ENCODE data around the gene S100A9. TPM values are rescaled to one million over a fixed set of nuclear protein-coding genes. Genes with fewer than 3 reads are reported as not detected.

The S100A9 gene
- total RNA-seq, 1 experiment from 2014 or later, result not detected

DNA sequence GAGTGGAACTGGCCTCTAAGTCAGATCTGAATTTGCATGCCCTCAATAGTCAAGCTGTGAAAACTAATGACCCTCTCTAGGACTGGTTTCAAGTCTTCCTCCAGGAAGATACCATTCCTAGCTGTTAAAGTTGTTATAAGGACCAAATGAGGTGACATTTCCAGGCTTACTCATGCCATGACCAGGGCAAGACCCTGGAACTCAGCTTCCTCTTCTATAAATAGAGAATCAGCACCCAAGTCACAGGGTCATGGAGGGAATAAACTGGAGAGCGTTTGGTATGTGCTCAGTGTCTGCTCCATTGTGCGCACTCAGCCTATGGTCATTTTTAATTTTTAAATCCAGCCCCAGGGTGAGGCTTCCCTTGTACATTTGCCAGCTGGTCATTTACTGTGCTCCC is 2.5 kb downstream of the S100A9 start:
- H2AK5ac ChIP-seq (ENCODE audit: insufficient read length, low read length), result no peak overlapping the region
- no peak overlapping the region for H3K18ac ChIP-seq (ENCODE audit: insufficient read length, low read depth, low read length)
- no peak overlapping the region for H3K23ac ChIP-seq (ENCODE audit: insufficient read length, low read depth, low read length)
- no peaks in the 10 kb centered on the region for H3K79me2 ChIP-seq (ENCODE audit: insufficient read depth, low read length)
- Mint-ChIP-seq H3K4me3 (no peak overlapping the region), H3K36me3 (ENCODE audit: insufficient read depth in 1 of 3, low read depth in 3 of 3) (no peaks in the 10 kb centered on the region), H3K9me3 (peaks cover 0 to 10% of the 10 kb centered on the region in 2 experiments; a peak in 2 of 5 replicates), H3K27me3 (ENCODE audit: low read depth) (peaks cover 2% of the 10 kb centered on the region), H3K4me1 (no peaks in the 10 kb centered on the region), H3K27ac (no peak overlapping the region)
- H3K9me3 ChIP-seq (ENCODE audit: control insufficient read depth, low read depth, low read length), result no peaks in the 10 kb centered on the region
- no peak for DNase-seq
- no peaks in the 10 kb centered on the region for H4K20me1 ChIP-seq (ENCODE audit: control insufficient read depth, insufficient read depth, insufficient read length)
- no peak overlapping the region for H3K4ac ChIP-seq (ENCODE audit: low read depth, low read length)
- no peak overlapping the region for H3K27ac ChIP-seq (ENCODE audit: insufficient read length, low read depth, low read length)
- no peak overlapping the region for H4K91ac ChIP-seq (ENCODE audit: insufficient read length, low read depth, low read length)
- H4K8ac ChIP-seq (replicated peaks; ENCODE audit: insufficient read length, low read depth, low read length), result no peak overlapping the region
- H3K14ac ChIP-seq (ENCODE audit: insufficient read depth, low read length), result no peak overlapping the region
- WGBS (ENCODE audit: extremely low coverage, insufficient read length, low lambda C conversion rate), result no CpG with 5 or more reads among the region's 2 CpGs
- H3K9ac ChIP-seq (ENCODE audit: extremely low read depth, insufficient read length, low read length), result no peak overlapping the region
- no peak overlapping the region for H4K5ac ChIP-seq (ENCODE audit: insufficient read length, low read depth, low read length)
- H3K79me1 ChIP-seq (ENCODE audit: insufficient read depth, low read depth, low read length, poor library complexity, severe bottlenecking), result no peaks in the 10 kb centered on the region
- no peak overlapping the region for H2AFZ ChIP-seq (ENCODE audit: low read length)
- H3K27me3 ChIP-seq (ENCODE audit: insufficient read depth, low read length), result no peaks in the 10 kb centered on the region
- H2BK12ac ChIP-seq (ENCODE audit: insufficient read length, low read depth, low read length), result no peak overlapping the region
- H2BK15ac ChIP-seq (ENCODE audit: low read depth, low read length), result no peak overlapping the region
- no peak overlapping the region for H3T11ph ChIP-seq (ENCODE audit: low read length)
- H2BK5ac ChIP-seq (ENCODE audit: insufficient read length, low read length), result no peak overlapping the region
- H3K23me2 ChIP-seq (ENCODE audit: insufficient read length, low read depth, low read length, poor library complexity, severe bottlenecking), result no peaks in the 10 kb centered on the region
- no peak overlapping the region for H2BK120ac ChIP-seq (ENCODE audit: low read depth, low read length, poor library complexity, severe bottlenecking)
- H3K56ac ChIP-seq (ENCODE audit: insufficient read length, low read depth, low read length), result no peak overlapping the region
- H3K4me2 ChIP-seq (ENCODE audit: insufficient read depth, insufficient read length, low read length), result no peak overlapping the region
- H2BK20ac ChIP-seq (ENCODE audit: low read depth, low read length, poor library complexity, severe bottlenecking), result no peak overlapping the region
- no peaks in the 10 kb centered on the region for H3K4me1 ChIP-seq (ENCODE audit: insufficient read depth, low read length)
- no peak for TF ChIP-seq CTCF (conservative IDR thresholded peaks at IDR 0.05)

All from H9 (cell line).